ENCODE results near the gene MLPH.

Gene MLPH

DNA sequence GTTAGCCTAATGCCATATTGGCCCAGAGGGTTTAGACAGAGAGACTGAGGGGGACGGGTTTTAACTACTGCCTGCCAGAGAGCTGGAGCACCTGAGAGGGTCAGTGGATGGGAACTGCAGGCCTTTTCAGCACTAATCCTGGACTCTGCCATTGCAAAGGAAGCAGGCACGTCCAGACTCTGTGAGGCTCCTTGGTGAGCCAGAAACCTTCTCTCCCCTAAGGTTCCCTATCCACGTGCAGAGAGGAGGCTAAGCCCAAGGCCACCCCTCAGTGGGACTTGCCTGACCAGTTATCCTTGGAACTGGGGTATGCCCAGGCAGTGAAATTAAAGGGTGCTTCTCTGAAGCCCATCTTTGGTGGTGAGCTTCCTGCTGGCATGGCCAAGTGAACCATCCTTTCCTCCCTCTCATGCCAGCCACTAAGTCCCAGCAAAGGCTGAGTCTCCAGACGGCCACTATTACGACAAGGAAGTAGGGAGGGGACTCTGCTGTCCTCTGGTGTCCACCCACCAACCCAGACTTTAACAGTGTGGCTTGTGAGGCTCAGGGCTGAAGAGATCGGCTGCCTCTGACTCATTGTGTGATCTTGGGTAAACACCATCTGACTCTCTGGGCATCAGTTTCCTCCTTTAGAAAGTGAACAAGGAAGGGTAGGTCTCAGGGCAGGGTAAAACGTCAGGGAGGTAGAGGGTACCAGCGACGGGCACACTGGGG is 3.9 kb upstream of the MLPH start:
- TF ChIP-seq SUZ12 (IDR thresholded peaks at IDR 0.05) (no peak), ZNF384 (IDR thresholded peaks at IDR 0.05) (no peak), NFRKB (IDR thresholded peaks at IDR 0.05) (no peak), TARDBP (IDR thresholded peaks at IDR 0.05) (no peak), CTBP1 (IDR thresholded peaks at IDR 0.05; ENCODE audit: borderline replicate concordance) (no peak), HDGF (IDR thresholded peaks at IDR 0.05; ENCODE audit: borderline replicate concordance) (no peak), FOXA1 (IDR thresholded peaks at IDR 0.05) (no peak), FOXK2 (IDR thresholded peaks at IDR 0.05) (no peak), ARNT (IDR thresholded peaks at IDR 0.05) (no peak), SP1 (IDR thresholded peaks at IDR 0.05) (no peak), BHLHE40 (IDR thresholded peaks at IDR 0.05; ENCODE audit: borderline replicate concordance) (no peak), ELF4 (IDR thresholded peaks at IDR 0.05) (no peak)
- TF ChIP-seq, protein P1, sequence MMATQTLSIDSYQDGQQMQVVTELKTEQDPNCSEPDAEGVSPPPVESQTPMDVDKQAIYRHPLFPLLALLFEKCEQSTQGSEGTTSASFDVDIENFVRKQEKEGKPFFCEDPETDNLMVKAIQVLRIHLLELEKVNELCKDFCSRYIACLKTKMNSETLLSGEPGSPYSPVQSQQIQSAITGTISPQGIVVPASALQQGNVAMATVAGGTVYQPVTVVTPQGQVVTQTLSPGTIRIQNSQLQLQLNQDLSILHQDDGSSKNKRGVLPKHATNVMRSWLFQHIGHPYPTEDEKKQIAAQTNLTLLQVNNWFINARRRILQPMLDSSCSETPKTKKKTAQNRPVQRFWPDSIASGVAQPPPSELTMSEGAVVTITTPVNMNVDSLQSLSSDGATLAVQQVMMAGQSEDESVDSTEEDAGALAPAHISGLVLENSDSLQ (IDR thresholded peaks at IDR 0.05) = no peak
- ChIA-PET POLR2A (no interaction called here), CTCF (no interaction called here)
- no peak for DNase-seq (ENCODE audit: extremely low spot score)

DNA sequence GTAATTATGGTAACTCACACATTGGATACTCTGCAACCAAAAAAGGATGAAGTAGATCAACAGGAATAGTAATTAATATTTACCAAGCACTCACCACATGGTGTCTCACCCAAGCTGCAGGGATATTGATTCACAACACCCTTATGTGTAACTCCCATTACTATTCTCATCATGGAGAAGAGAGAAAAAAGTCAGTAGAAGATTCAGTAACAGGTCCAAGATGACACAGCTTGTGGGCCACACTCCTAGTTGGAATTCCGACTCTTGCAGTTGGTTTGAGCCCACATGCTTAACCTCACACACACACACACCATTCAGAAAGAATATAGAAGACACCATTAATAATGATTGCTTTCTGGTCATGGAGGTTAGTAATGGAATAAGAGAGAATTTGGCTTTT is 1.7 kb upstream of the MLPH start:
- DNase-seq (ENCODE audit: extremely low spot score) = no peak
- CTCF ChIA-PET = interaction anchor here (0.8 kb wide), 1 partner anchor 85 kb away, joined by 3 read pairs; no protein-coding TSS in a partner anchor
- POLR2A ChIA-PET = no interaction called here
- TF ChIP-seq ELF4 (IDR thresholded peaks at IDR 0.05) (no peak), CTBP1 (IDR thresholded peaks at IDR 0.05; ENCODE audit: borderline replicate concordance) (no peak), FOXK2 (IDR thresholded peaks at IDR 0.05) (no peak), BHLHE40 (IDR thresholded peaks at IDR 0.05; ENCODE audit: borderline replicate concordance) (no peak), NFRKB (IDR thresholded peaks at IDR 0.05) (no peak), TARDBP (IDR thresholded peaks at IDR 0.05) (no peak), LEF1 (IDR thresholded peaks at IDR 0.05; ENCODE audit: borderline replicate concordance) (no peak), ZNF384 (IDR thresholded peaks at IDR 0.05) (no peak), ARNT (IDR thresholded peaks at IDR 0.05) (no peak), SP1 (IDR thresholded peaks at IDR 0.05) (no peak), FOXM1 (IDR thresholded peaks at IDR 0.05; ENCODE audit: borderline replicate concordance) (no peak), HDGF (IDR thresholded peaks at IDR 0.05; ENCODE audit: borderline replicate concordance) (no peak)
- TF ChIP-seq, protein P1 (IDR thresholded peaks at IDR 0.05) = no peak

DNA sequence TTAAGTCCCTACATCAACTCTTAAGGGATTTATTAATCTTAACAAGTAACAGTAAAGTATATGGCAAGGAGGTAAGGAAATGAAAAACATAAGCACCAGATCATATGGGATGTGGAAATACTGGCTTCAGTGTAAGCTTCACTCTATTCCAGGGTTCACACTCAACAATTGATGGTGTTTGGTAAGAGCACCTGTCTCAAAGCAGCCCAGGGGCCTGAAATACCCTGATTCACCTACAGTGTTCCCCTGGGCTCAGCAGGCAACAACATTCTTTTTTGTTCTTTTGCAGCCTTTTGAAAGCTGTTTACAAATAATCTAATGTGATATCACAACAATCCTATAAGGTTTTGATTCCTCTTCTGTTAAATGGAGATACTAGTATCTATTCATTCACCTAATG is 1.2 kb upstream of the MLPH start:
- TF ChIP-seq NFRKB (IDR thresholded peaks at IDR 0.05) (no peak), CTBP1 (IDR thresholded peaks at IDR 0.05; ENCODE audit: borderline replicate concordance) (no peak), BHLHE40 (IDR thresholded peaks at IDR 0.05; ENCODE audit: borderline replicate concordance) (no peak), FOXA1 (IDR thresholded peaks at IDR 0.05) (no peak), FOXM1 (IDR thresholded peaks at IDR 0.05; ENCODE audit: borderline replicate concordance) (no peak), LEF1 (IDR thresholded peaks at IDR 0.05; ENCODE audit: borderline replicate concordance) (no peak), SUZ12 (IDR thresholded peaks at IDR 0.05) (no peak), SP1 (IDR thresholded peaks at IDR 0.05) (no peak), TARDBP (IDR thresholded peaks at IDR 0.05) (no peak), ELF4 (IDR thresholded peaks at IDR 0.05) (no peak), ZNF384 (IDR thresholded peaks at IDR 0.05) (no peak), HDGF (IDR thresholded peaks at IDR 0.05; ENCODE audit: borderline replicate concordance) (no peak), FOXK2 (IDR thresholded peaks at IDR 0.05) (no peak), L3MBTL2 (conservative IDR thresholded peaks at IDR 0.05) (no peak), ARNT (IDR thresholded peaks at IDR 0.05) (no peak)
- TF ChIP-seq, protein P1 (IDR thresholded peaks at IDR 0.05) = no peak
- CTCF ChIA-PET = interaction anchor here (0.8 kb wide), 1 partner anchor 84 kb away, joined by 3 read pairs; no protein-coding TSS in a partner anchor
- no peak for DNase-seq (ENCODE audit: extremely low spot score)
- POLR2A ChIA-PET = no interaction called here

DNA sequence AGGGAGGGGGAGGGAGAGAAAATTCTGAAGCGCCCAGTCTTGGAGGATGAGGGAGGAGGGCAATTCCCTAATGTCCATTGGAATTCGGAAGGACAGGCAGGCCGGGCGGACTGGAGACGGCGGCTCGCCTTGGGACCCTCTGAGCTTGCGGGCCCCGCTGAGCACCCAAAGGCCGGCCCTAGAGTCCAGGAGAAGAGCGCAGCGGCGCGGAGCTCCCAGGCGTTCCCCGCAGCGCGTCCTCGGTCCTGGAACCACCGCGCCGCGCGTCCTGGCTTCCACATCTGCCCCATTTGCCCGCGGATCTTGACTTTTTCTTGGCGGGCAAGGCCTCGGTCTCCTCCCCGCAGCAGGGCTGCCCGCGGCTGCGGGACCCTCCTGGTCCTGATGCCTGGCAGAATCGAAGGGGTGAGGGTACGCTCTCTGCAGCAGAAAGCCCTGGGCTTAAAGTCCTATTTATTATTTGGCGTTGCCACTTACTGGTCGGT is 675 bp upstream of the MLPH start:
- DNase-seq (ENCODE audit: extremely low spot score) = no peak
- ChIA-PET POLR2A (no interaction called here), CTCF (interaction anchor here (0.8 kb wide), 1 partner anchor 84 kb away, joined by 3 read pairs; no protein-coding TSS in a partner anchor)
- no peak for TF ChIP-seq BHLHE40 (IDR thresholded peaks at IDR 0.05; ENCODE audit: borderline replicate concordance)

DNA sequence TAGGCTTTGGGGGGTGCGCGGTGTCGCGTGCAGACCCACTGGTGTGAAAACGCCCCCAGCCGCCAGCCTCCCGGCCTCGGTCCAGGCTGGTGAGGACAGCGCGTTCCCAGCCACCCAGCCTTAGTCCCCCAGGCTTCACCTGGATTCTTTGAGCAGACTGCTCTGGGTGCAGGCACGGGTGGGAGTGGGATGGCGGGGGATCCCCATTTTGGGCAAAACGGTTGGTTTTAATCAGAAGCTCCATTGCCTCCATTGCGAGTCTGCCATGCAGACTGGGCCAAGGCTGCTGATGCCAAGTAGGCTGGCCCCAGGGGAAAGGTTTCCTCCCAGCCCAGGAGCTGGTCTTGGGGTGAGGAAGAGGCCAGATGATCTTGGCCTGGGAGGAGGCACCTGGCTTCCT is 445 bp downstream of the MLPH start:
- TF ChIP-seq SP1 (IDR thresholded peaks at IDR 0.05) (no peak), ELF4 (IDR thresholded peaks at IDR 0.05) (no peak), FOXA1 (IDR thresholded peaks at IDR 0.05) (no peak), ARNT (IDR thresholded peaks at IDR 0.05) (no peak), FOXM1 (IDR thresholded peaks at IDR 0.05; ENCODE audit: borderline replicate concordance) (no peak), BHLHE40 (IDR thresholded peaks at IDR 0.05; ENCODE audit: borderline replicate concordance) (no peak), ZNF384 (IDR thresholded peaks at IDR 0.05) (no peak), L3MBTL2 (conservative IDR thresholded peaks at IDR 0.05) (no peak), LEF1 (IDR thresholded peaks at IDR 0.05; ENCODE audit: borderline replicate concordance) (no peak), CTBP1 (IDR thresholded peaks at IDR 0.05; ENCODE audit: borderline replicate concordance) (no peak), NFRKB (IDR thresholded peaks at IDR 0.05) (no peak)
- ChIA-PET POLR2A (no interaction called here), CTCF (no interaction called here)
- no peak for DNase-seq (ENCODE audit: extremely low spot score)

DNA sequence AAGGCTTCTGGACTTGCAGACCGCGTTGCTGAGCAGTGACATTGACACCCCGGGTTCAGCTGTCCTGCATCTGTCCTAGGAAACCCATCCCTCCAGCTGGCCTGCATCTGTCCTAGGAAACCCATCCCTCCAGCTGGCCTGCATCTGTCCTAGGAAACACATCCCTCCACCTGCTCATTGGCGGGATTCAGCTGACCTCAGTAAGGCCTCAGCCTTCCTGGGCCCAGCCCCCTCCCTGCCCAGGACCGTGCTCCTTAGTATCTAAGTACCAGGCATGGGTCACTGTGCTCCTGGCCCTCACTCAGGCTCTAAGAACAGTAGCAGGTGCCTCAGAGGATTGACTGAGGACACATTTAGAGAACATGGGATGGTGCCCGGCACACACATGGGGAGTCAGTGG is 1.2 kb downstream of the MLPH start:
- TF ChIP-seq HDGF (IDR thresholded peaks at IDR 0.05; ENCODE audit: borderline replicate concordance) = no peak
- TF ChIP-seq BHLHE40 (IDR thresholded peaks at IDR 0.05; ENCODE audit: borderline replicate concordance) = no peak
- TF ChIP-seq SUZ12 (IDR thresholded peaks at IDR 0.05) = no peak
- TF ChIP-seq LEF1 (IDR thresholded peaks at IDR 0.05; ENCODE audit: borderline replicate concordance) = no peak
- no peak for TF ChIP-seq FOXA1 (IDR thresholded peaks at IDR 0.05)
- TF ChIP-seq ARNT (IDR thresholded peaks at IDR 0.05) = no peak
- POLR2A ChIA-PET = no interaction called here
- no peak for DNase-seq (ENCODE audit: extremely low spot score)
- CTCF ChIA-PET = no interaction called here
